ENCODE measurements around the gene EFL1. TPM values are rescaled to one million over a fixed set of nuclear protein-coding genes. Genes with fewer than 3 reads are reported as not detected.

The EFL1 gene
- total RNA-seq, 2 experiments from 2014 or later, result 7.1 to 7.8 TPM

DNA sequence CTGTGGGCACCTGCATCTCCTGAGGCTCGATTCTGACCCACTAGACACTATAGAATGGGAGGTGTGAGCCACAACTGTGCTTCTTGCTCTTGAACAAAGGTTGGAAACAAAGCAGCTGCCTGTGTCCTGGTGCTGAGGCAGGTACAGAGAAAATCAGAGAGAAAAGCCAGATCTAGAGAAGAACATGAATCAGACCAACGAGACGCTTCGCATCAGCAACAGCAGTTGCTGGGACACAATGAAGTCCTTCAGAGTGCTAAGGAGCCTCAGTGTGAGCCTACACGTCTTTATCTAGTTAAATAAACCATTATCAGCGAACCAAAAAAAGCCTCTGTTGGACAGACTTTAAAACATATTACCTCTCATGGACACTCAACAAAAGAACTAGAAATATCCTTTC lies 130.4 kb downstream of the EFL1 start:
- H3K4me3 Mint-ChIP-seq, result no peak overlapping the region
- Histone ChIP-seq H3K4me1 (ENCODE audit: insufficient read depth, low read length) (no peaks in the 10 kb centered on the region), H3K9me3 (ENCODE audit: control insufficient read depth in 1 of 2, insufficient read depth in 1 of 2, low read length in 2 of 2) (no peaks in the 10 kb centered on the region), H3K27me3 (ENCODE audit: control insufficient read depth in 1 of 2, insufficient read depth in 2 of 2, low read length in 2 of 2) (no peaks in the 10 kb centered on the region), H3K36me3 (ENCODE audit: insufficient read depth, low read length) (peaks cover 57% of the 10 kb centered on the region), H3K27ac (ENCODE audit: low read depth in 1 of 2, low read length in 2 of 2) (no peak overlapping the region), H3K4me3 (ENCODE audit: low read length) (no peak overlapping the region)
- no peaks in the 10 kb centered on the region for H3K4me1 Mint-ChIP-seq (ENCODE audit: low read depth)
- H3K9me3 Mint-ChIP-seq, result no peaks in the 10 kb centered on the region
- peaks cover 86% of the 10 kb centered on the region for H3K36me3 Mint-ChIP-seq (ENCODE audit: low read depth)
- TF ChIP-seq, protein P1, sequence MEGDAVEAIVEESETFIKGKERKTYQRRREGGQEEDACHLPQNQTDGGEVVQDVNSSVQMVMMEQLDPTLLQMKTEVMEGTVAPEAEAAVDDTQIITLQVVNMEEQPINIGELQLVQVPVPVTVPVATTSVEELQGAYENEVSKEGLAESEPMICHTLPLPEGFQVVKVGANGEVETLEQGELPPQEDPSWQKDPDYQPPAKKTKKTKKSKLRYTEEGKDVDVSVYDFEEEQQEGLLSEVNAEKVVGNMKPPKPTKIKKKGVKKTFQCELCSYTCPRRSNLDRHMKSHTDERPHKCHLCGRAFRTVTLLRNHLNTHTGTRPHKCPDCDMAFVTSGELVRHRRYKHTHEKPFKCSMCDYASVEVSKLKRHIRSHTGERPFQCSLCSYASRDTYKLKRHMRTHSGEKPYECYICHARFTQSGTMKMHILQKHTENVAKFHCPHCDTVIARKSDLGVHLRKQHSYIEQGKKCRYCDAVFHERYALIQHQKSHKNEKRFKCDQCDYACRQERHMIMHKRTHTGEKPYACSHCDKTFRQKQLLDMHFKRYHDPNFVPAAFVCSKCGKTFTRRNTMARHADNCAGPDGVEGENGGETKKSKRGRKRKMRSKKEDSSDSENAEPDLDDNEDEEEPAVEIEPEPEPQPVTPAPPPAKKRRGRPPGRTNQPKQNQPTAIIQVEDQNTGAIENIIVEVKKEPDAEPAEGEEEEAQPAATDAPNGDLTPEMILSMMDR (IDR thresholded peaks at IDR 0.05), result no peak
- no peak overlapping the region for H3K27ac Mint-ChIP-seq
- ATAC-seq (ENCODE audit: poor library complexity), result no peak
- ChIA-PET POLR2A (no interaction called here), CTCF (no interaction called here)
- intact Hi-C loops (cut with DNase I, micrococcal nuclease), result no loop called here
- no peak for DNase-seq
- H3K27me3 Mint-ChIP-seq, result no peaks in the 10 kb centered on the region

DNA sequence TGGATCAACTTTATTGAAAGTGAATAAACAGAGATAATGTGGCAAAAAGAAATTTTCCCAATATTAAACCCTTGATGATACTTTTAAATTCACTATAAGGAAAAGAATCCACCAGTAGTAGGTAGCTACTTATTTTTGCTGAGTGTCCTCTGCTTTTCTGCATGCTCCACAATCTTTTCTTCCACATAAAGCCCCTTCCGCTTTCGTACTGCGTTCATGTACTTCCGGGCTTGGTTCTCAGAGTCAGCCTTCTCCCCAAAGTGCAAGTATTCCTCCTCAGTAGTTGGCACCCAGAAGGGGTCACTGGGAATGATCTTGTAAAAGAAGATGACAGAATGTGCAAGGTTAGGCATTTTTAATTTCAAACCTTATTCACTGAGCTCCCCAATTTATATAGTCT lies 132.3 kb downstream of the EFL1 start:
- POLR2A ChIA-PET, result no interaction called here

DNA sequence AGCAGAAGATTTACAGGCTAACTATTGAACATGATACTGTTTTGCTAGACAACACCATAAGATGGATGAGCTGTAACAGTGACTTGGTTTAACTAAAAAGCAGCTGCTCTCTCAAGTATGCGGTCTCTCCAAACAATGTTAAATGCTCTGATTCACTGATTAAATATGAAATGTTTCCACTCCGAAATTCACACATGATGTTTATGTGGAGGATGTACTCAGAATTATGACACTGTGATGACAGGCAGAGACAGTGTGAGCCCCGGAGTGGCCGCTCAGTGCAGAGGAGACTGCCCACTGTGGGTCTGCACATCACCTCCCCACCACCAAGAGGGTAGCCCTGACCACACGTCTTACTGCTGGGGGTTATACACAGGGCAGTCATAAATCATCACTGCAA lies 132.8 kb downstream of the EFL1 start:
- intact Hi-C loops (cut with DNase I, micrococcal nuclease), result no loop called here

More for the DNA sequence above, 132.3 kb downstream of the EFL1 start:
- Histone ChIP-seq H3K27ac (ENCODE audit: low read depth in 1 of 2, low read length in 2 of 2) (no peak overlapping the region), H3K36me3 (ENCODE audit: insufficient read depth, low read length) (peaks cover 43% of the 10 kb centered on the region), H3K9me3 (ENCODE audit: control insufficient read depth in 1 of 2, insufficient read depth in 1 of 2, low read length in 2 of 2) (no peaks in the 10 kb centered on the region), H3K4me3 (ENCODE audit: low read length) (no peak overlapping the region), H3K4me1 (ENCODE audit: insufficient read depth, low read length) (no peaks in the 10 kb centered on the region), H3K27me3 (ENCODE audit: control insufficient read depth in 1 of 2, insufficient read depth in 2 of 2, low read length in 2 of 2) (no peaks in the 10 kb centered on the region)
- CTCF ChIA-PET, result interaction anchor here (1.6 kb wide), 1 partner anchor 15 kb away, joined by 3 read pairs; no protein-coding TSS in a partner anchor
- no peaks in the 10 kb centered on the region for H3K27me3 Mint-ChIP-seq
- no peak overlapping the region for H3K27ac Mint-ChIP-seq
- no peak overlapping the region for H3K4me3 Mint-ChIP-seq
- ATAC-seq (ENCODE audit: poor library complexity) (no peak), DNase-seq (no peak)
- peaks cover 75% of the 10 kb centered on the region for H3K36me3 Mint-ChIP-seq (ENCODE audit: low read depth)
- intact Hi-C loops (cut with DNase I, micrococcal nuclease), result no loop called here
- H3K9me3 Mint-ChIP-seq, result no peaks in the 10 kb centered on the region
- TF ChIP-seq, protein P1 (IDR thresholded peaks at IDR 0.05), result no peak
- H3K4me1 Mint-ChIP-seq (ENCODE audit: low read depth), result no peaks in the 10 kb centered on the region

More for the DNA sequence above, 132.8 kb downstream of the EFL1 start:
- H3K36me3 Mint-ChIP-seq (ENCODE audit: low read depth), result peaks cover 78% of the 10 kb centered on the region
- no peaks in the 10 kb centered on the region for H3K27me3 Mint-ChIP-seq
- Histone ChIP-seq H3K9me3 (ENCODE audit: control insufficient read depth in 1 of 2, insufficient read depth in 1 of 2, low read length in 2 of 2) (no peaks in the 10 kb centered on the region), H3K4me3 (ENCODE audit: low read length) (no peak overlapping the region), H3K27ac (ENCODE audit: low read depth in 1 of 2, low read length in 2 of 2) (no peak overlapping the region), H3K36me3 (ENCODE audit: insufficient read depth, low read length) (peaks cover 42% of the 10 kb centered on the region), H3K27me3 (ENCODE audit: control insufficient read depth in 1 of 2, insufficient read depth in 2 of 2, low read length in 2 of 2) (no peaks in the 10 kb centered on the region), H3K4me1 (ENCODE audit: insufficient read depth, low read length) (no peaks in the 10 kb centered on the region)
- ChIA-PET POLR2A (no interaction called here), CTCF (interaction anchor here (1.6 kb wide), 1 partner anchor 15 kb away, joined by 3 read pairs; no protein-coding TSS in a partner anchor)
- no peak overlapping the region for H3K27ac Mint-ChIP-seq
- DNase-seq (no peak), ATAC-seq (ENCODE audit: poor library complexity) (no peak)
- no peaks in the 10 kb centered on the region for H3K4me1 Mint-ChIP-seq (ENCODE audit: low read depth)
- H3K4me3 Mint-ChIP-seq, result no peak overlapping the region
- no peaks in the 10 kb centered on the region for H3K9me3 Mint-ChIP-seq
- TF ChIP-seq, protein P1 (IDR thresholded peaks at IDR 0.05), result no peak
